Astrocyte (in vitro differentiated cells and primary cell): ENCODE data around the gene SNRPA. TPM values are rescaled to one million over a fixed set of nuclear protein-coding genes. Genes with fewer than 3 reads are reported as not detected.
A peak's percentile ranks its signal among the peaks of the same experiment; 100 is the strongest.

Source experiments
- DNase-seq: peaks from one replicate; pipeline ENCODE4 v3.0.0-alpha.2; 2010; ENCODE audit warnings: low read depth
- FAIRE-seq: peaks from 2 replicates; lab custom pipeline; 2011; peaks lifted over from hg19 to GRCh38; lab: Jason Lieb, UNC
- H2AFZ ChIP-seq: 2 replicates; pipeline ENCODE4 v1.6.0; 2012; ENCODE audit warnings: low read depth, low read length, inconsistent platforms
- H3K27ac ChIP-seq: 2 replicates; pipeline ENCODE4 v1.5.1; 2011; ENCODE audit warnings: low read depth, low read length, inconsistent platforms
- H3K27me3 ChIP-seq: 2 replicates; pipeline ENCODE4 v1.6.0; 2011; ENCODE audit warnings: low read length, inconsistent platforms; ENCODE audit not compliant: insufficient read depth
- H3K36me3 ChIP-seq: 2 replicates; pipeline ENCODE4 v1.5.1; 2011; ENCODE audit warnings: low read length, inconsistent platforms; ENCODE audit not compliant: insufficient read depth
- H3K4me1 ChIP-seq: 2 replicates; pipeline ENCODE4 v1.5.1; 2011; ENCODE audit warnings: low read length, inconsistent platforms; ENCODE audit not compliant: insufficient read depth
- H3K4me2 ChIP-seq: 2 replicates; pipeline ENCODE4 v1.6.0; 2012; ENCODE audit warnings: low read length, inconsistent platforms
- H3K4me3 ChIP-seq: 2 replicates; pipeline ENCODE4 v1.5.1; 2011; ENCODE audit warnings: low read depth, mild to moderate bottlenecking, low read length, inconsistent platforms; ENCODE audit not compliant: insufficient read depth
- H3K79me2 ChIP-seq: 2 replicates; pipeline ENCODE4 v1.6.0; 2012; ENCODE audit warnings: mild to moderate bottlenecking, low read length, inconsistent platforms; ENCODE audit not compliant: insufficient read depth
- H3K9ac ChIP-seq: 2 replicates; pipeline ENCODE4 v1.6.0; 2012; ENCODE audit warnings: mild to moderate bottlenecking, low read length, inconsistent platforms
- H3K9me3 ChIP-seq: 2 replicates; pipeline ENCODE4 v1.5.1; 2012; ENCODE audit warnings: low read depth, mild to moderate bottlenecking, low read length, inconsistent platforms; ENCODE audit not compliant: insufficient read depth
- H4K20me1 ChIP-seq: 2 replicates; pipeline ENCODE4 v1.6.0; 2012; ENCODE audit warnings: low read length, inconsistent platforms; ENCODE audit not compliant: insufficient read depth
- H3K27ac Mint-ChIP-seq: one replicate; pipeline ENCODE4 v1.8.0; 2021; ENCODE audit warnings: mild to moderate bottlenecking, mixed read lengths; ENCODE audit not compliant: unreplicated experiment
- H3K27me3 Mint-ChIP-seq: one replicate; pipeline ENCODE4 v1.8.0; 2021; ENCODE audit warnings: low read depth, mixed read lengths; ENCODE audit not compliant: unreplicated experiment
- H3K36me3 Mint-ChIP-seq: one replicate; pipeline ENCODE4 v1.8.0; 2021; ENCODE audit warnings: low read depth, mixed read lengths; ENCODE audit not compliant: unreplicated experiment
- H3K4me1 Mint-ChIP-seq: one replicate; pipeline ENCODE4 v1.8.0; 2021; ENCODE audit warnings: low read depth, mixed read lengths; ENCODE audit not compliant: unreplicated experiment
- H3K4me3 Mint-ChIP-seq: one replicate; pipeline ENCODE4 v1.8.0; 2021; ENCODE audit warnings: mild to moderate bottlenecking, moderate library complexity, mixed read lengths; ENCODE audit not compliant: unreplicated experiment
- H3K9me3 Mint-ChIP-seq: one replicate; pipeline ENCODE4 v1.8.0; 2021; ENCODE audit warnings: mild to moderate bottlenecking, mixed read lengths; ENCODE audit not compliant: unreplicated experiment
- CTCF ChIP-seq: IDR thresholded peaks from 2 replicates; pipeline ENCODE4 v1.5.1; 2011; ENCODE audit warnings: low read depth, mild to moderate bottlenecking, inconsistent platforms, low read length, moderate library complexity; ENCODE audit not compliant: insufficient read depth
- EZH2 ChIP-seq: IDR thresholded peaks from 2 replicates; pipeline ENCODE4 v1.6.1; 2012; ENCODE audit warnings: mild to moderate bottlenecking, low read length, inconsistent platforms; ENCODE audit not compliant: insufficient read depth
- total RNA-seq: library from RNA; stranded (reverse); gene quantifications from 2 replicates; pipeline ENCODE4 v1.2.1, GENCODE V29; 2021

Gene SNRPA
- total RNA-seq, 1 donor from 2014 or later = 67.0 TPM

GRCh38 chr19:40717325-40717879 lies 33.6 kb upstream of the SNRPA start:
- Histone ChIP-seq H3K4me2 (peak overlapping the region; percentile 99), H3K79me2 (peaks cover 60% of the 10 kb centered on the region), H3K27me3 (no peaks in the 10 kb centered on the region), H4K20me1 (peaks cover 32% of the 10 kb centered on the region), H3K9me3 (no peaks in the 10 kb centered on the region), H3K4me3 (peak overlapping the region; percentile 76), H3K27ac (peak overlapping the region; percentile 100), H3K9ac (peak overlapping the region; percentile 93), H3K36me3 (no peaks in the 10 kb centered on the region), H2AFZ (peak overlapping the region; percentile 12), H3K4me1 (peaks cover 57% of the 10 kb centered on the region)
- TF ChIP-seq EZH2 = no peak
- TF ChIP-seq CTCF = no peak
- Mint-ChIP-seq H3K4me3 (peak overlapping the region; percentile 97), H3K4me1 (peaks cover 26% of the 10 kb centered on the region), H3K27ac (peak overlapping the region; percentile 80), H3K27me3 (no peaks in the 10 kb centered on the region), H3K9me3 (no peaks in the 10 kb centered on the region), H3K36me3 (peaks cover 3% of the 10 kb centered on the region)
- DNase-seq = no peak
- FAIRE-seq = no peak

GRCh38 chr19:40717880-40718773 lies 32.9 kb upstream of the SNRPA start:
- peak overlapping the region; percentile 76 for H3K4me3 ChIP-seq
- Mint-ChIP-seq H3K36me3 (peaks cover 4% of the 10 kb centered on the region), H3K27me3 (no peaks in the 10 kb centered on the region), H3K9me3 (no peaks in the 10 kb centered on the region), H3K27ac (peak overlapping the region; percentile 96), H3K4me1 (peaks cover 29% of the 10 kb centered on the region), H3K4me3 (peak overlapping the region; percentile 97)
- DNase-seq (no peak), FAIRE-seq (no peak)
- peaks cover 66% of the 10 kb centered on the region for H3K79me2 ChIP-seq
- H3K27ac ChIP-seq = peak overlapping the region; percentile 100
- H3K9me3 ChIP-seq = no peaks in the 10 kb centered on the region
- H3K27me3 ChIP-seq = no peaks in the 10 kb centered on the region
- TF ChIP-seq EZH2 (no peak), CTCF (no peak)
- no peaks in the 10 kb centered on the region for H3K36me3 ChIP-seq
- H4K20me1 ChIP-seq = peaks cover 35% of the 10 kb centered on the region
- H3K9ac ChIP-seq = peak overlapping the region; percentile 93
- H3K4me1 ChIP-seq = peaks cover 59% of the 10 kb centered on the region
- peak overlapping the region; percentile 99 for H3K4me2 ChIP-seq
- H2AFZ ChIP-seq = no peak overlapping the region
